Activated gamma-delta T cell (primary cell): Measurements from ENCODE around the gene DCTN3.
"Not testable (repeated sequence)": the region's sequence is repeated elsewhere in the genome, so short reads cannot be mapped to it uniquely, and the experiment has no call there.

Experiments used
- DNase-seq: peaks from one replicate; lab custom pipeline; 2025; lab: John Stamatoyannopoulos, UW

DCTN3 gene

DNA sequence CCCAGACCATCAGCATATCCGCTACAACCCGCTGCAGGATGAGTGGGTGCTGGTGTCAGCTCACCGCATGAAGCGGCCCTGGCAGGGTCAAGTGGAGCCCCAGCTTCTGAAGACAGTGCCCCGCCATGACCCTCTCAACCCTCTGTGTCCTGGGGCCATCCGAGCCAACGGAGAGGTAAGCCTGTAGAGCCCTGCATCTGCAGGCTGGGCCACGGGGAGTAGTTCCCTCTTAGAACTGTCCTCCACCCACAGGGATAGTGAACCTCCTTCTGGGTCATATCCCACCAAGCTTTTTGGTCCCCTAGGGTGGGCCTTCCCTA lies 26.7 kb upstream of the DCTN3 start:
- DNase-seq = no peak

- peak; percentile 96 for DNase-seq
These were observed 26.2 kb upstream of the DCTN3 start, which contains the start of gene GALT for GRCh38 chr9:34646211-34647083. GALT (plus strand) TSS chr9:34646675; CDS start chr9:34646705, 30 bp downstream.

DNA sequence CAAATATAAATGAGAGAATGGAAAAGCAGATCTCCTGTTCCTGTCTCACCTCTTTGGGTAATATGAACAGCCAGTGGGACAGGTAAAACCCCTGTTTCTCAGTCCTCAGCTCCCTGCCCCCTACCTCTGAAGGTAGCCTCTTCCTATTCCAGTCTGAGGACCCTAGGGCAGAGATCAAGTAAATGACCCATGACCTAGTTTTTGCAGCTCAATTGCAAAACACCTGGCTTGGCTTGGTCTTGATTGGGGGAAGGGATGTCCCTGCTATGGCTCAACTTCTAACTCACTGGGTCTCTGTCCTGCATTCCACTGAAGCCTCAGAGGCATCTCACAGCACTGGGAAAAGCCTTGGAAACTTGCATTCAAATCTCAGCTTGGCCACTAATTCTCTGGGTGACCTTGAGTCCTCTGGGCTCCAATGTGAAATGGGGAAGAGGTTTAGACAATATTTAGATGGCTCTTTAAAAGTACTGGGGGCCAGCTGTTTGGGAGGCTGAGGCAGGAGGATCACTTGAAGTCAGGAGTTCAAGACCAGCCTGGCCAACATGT lies 24.5 kb upstream of the DCTN3 start:
- no peak for DNase-seq

DNA sequence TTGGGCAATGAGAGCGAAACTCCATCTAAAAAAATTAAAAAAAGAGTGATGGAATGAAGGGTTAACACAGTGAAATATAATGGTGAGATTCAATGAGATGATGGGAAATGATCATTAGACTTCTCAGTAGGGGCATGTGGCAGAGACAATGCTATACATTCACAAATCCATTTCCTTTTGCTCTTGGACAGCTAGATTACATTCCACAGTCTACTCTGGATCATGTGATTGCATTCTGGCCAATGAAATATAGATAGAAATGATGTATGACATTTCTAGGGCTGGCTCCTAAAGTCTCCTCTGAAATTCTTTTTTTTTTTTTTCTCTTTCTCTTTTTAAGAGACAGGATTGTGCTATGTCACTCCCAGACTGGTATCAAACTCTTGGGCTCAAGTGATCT lies 22.4 kb upstream of the DCTN3 start:
- DNase-seq = no peak

DNA sequence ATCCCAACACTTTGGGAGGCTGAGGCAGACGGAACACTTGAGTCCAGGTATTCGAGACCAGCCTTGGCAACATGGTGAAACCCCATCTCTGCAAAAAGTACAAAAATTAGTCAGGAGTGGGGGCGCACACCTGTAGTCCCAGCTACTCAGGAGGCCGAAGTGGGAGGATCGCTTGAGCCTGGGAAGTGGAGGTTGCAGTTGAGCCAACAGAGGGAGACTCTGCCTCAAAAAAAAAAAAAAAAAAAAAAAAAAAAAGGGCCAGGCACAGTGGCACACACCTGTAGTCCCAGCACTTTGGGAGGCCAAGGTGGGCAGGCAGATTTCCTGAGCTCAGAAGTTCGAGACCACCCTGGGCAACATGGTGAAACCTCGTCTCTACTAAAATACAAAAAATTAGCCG lies 19.0 kb upstream of the DCTN3 start:
- DNase-seq = not testable (repeated sequence)

DNA sequence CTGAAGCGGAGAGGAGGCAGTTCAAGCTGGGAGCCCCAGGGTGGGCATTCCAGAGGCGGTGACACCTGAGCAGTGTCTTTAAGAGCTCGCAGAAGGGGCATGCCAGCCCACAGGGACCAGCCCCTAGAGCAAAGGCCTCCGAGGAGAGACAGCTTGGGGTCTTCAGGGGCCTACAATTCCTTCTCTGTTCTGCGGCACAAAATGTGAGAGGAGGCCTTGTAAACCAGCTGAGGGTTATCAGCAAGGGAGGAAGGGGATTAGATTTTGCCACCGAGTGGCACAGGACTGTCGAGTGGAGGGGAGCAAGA lies 17.8 kb upstream of the DCTN3 start:
- DNase-seq = no peak

DNA sequence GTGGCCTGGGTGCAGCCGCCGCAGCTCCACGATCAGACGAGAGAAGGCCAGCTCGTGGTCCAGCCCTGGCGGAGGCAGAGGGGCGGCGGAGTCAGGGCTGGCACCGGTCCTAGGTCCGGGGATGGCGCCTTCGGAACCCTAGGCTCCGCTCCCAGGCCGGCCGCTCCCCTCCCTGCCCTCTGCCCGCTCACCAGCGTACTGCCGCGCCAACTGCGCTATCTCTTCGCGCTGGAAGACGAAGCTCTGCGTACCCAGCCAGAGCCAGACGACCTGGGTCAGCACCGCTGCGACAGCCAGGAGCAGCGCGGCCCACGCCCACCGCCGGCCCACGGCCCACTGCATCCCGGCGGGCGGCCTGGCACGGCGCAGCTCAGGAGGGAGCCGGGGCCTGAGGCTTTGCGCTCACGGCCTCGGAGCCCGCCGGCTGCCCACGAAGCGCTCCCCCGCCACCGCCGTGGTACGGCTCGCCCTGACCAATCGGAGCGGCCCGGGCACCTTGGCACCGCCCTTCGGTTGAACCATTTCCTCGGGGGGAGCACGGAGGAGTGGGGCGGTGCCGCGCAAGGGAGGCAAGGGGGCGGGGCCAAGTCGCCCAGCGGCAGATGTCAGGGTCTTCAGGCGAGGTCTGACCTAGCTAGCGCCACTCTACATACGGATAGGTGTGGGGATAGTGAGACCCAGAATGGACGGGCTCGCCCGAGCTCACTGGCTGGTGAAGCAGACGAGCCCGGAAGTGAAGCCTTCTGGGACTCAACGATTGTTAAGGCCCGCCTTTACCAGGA lies 17.3 kb upstream of the DCTN3 start, which contains the start of gene SIGMAR1:
Gene SIGMAR1, minus strand, starts transcription at position 432 of the 782 bp plus-strand sequence. Its CDS starts 90 bp downstream, at position 342.
- peak; percentile 84 for DNase-seq

GRCh38 chr9:34636791-34637355 lies 16.6 kb upstream of the DCTN3 start:
- DNase-seq = no peak

GRCh38 chr9:34635556-34635955 lies 15.3 kb upstream of the DCTN3 start:
- DNase-seq = no peak

GRCh38 chr9:34634551-34635248 lies 14.4 kb upstream of the DCTN3 start:
- no peak for DNase-seq

GRCh38 chr9:34633851-34634550 lies 13.7 kb upstream of the DCTN3 start:
- no peak for DNase-seq

- no peak for DNase-seq
These were observed 12.9 kb upstream of the DCTN3 start for GRCh38 chr9:34633166-34633565.

- no peak for DNase-seq
These were observed 10.3 kb upstream of the DCTN3 start for GRCh38 chr9:34630402-34631154.

DNA sequence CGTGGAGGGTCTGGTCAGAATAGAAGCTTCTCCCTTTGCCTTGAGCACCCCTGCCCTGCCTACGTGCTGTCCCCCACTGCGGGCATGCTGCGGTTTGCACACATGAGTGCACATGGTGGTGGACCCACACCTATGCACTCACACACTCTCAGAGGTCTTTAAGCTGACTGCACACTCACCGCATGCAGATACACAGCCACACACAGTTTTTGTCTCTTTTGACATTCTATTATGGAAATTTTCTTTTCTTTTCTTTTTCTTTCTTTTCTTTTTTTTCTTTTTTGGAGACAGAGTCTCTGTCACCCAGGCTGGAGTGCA lies 9.2 kb upstream of the DCTN3 start:
- DNase-seq = no peak

DNA sequence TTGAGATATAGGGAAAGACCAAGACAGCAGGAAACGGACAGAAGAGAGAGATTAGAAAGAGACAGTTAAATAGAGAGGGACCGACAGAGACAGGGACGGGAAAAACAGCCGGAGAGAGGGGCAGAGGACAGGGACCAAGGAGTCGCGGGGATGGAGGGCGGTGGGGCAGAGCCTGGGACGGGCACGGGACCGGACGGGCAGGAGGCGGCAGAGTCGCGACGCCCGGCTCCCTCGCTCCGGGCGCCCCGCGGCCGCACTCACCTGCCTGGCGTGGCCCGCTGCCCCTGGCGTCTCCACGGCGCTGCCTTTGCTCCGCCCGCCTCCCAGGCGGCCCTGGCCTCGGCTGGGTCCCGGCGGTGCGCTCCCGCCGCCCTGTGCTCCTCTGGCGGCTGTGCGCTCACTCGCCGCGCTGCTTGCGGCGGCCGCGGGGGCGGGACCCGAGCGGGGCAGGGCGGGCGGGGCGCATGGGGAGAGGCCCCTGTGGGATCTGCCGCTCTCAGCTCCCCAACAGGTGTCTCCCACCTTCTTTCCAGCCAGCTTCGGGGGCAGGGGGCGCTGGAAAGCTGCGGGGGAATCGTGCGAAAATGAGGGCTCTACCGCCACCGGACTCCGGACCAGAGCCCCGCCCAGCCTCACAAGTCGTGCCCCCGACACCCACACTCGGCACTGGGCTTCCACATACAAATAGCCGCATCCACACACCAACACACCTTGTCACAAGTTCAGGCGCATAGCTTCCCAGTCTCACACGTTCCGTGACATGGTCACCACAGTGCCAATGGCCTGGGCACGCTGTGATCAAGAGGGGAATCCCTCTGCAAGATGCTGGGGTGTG lies 8.6 kb upstream of the DCTN3 start, which contains the start of gene ARID3C:
Gene ARID3C, minus strand, starts transcription at position 411 of the 835 bp plus-strand sequence. CDS start 1,052 bp downstream, outside the sequence.
- DNase-seq = peak; percentile 24

GRCh38 chr9:34627716-34628655 lies 7.7 kb upstream of the DCTN3 start:
- DNase-seq = no peak

- DNase-seq = no peak
These were observed 4.8 kb upstream of the DCTN3 start for GRCh38 chr9:34625186-34625486.

DNA sequence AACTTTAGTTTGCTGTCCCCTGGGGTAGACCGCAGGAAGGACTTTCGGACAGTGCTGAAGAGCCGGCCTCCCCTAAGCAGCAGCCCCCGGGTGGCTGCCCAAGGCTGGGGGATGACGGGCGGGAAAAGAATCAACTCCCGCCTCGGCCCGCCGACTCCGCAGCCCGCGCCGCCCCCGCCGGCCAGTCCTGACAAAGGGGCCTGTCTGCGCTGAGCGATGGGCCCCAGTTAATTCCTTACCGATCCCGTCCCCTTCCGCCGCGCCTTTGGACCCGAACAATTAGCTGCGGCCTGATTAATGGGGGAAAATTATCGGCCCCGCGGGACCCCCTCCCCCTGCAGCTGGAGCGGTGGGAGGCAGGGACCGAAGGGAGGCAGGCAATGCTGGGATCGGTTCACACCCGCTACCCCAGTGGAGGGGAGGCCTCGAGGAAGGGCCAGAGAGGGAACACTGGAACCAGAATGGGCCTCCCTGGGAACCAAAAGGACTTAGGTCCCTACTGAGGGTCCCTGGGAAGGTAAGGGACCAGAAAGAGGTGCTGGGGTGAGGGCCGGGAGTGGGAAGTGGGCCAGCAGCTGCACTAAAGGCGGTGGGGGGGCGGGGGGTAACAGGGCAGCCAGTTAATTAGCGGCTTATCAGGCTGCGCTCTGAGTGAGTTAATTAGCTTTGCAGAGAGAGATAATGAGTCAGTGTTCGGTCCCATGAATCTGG lies 4.3 kb upstream of the DCTN3 start:
- no peak for DNase-seq
